CD4-positive, alpha-beta T cell (primary cell): Measurements from ENCODE around the gene DSP. TPM values are rescaled to one million over a fixed set of nuclear protein-coding genes. Genes with fewer than 3 reads are reported as not detected.

ENCODE experiments used
- ATAC-seq: fragments of 200-7000 bp; cut with Tn5 transposase; one replicate; pipeline ENCODE4 v1.10.0; 2022; ENCODE audit warnings: mild to moderate bottlenecking; ENCODE audit not compliant: poor library complexity
- CTCF ChIA-PET: fragments of 350-600 bp; sonication (Branson Sonifier 250); formaldehyde crosslinking; loops from one replicate; lab custom pipeline; 2021; ENCODE audit warnings: antibody characterized with exemption, inconsistent platforms; lab: Charles Lee
- POLR2A ChIA-PET: fragments of 350-600 bp; sonication (Branson Sonifier 250); formaldehyde crosslinking; loops from one replicate; lab custom pipeline; 2021; ENCODE audit warnings: antibody characterized with exemption, inconsistent platforms; lab: Charles Lee
- DNase-seq, 14 experiments: peaks; one replicate each; pipeline ENCODE4 v3.0.0-alpha.2; 2013 to 2020; ENCODE audit warnings: mixed read lengths in 2 of 14
- H3K27ac ChIP-seq, 2 donors: one replicate each; pipeline versions ENCODE4 v1.5.1 to v1.7.0; 2013; ENCODE audit warnings: low read length in 2 of 2, low read depth in 1 of 2, mild to moderate bottlenecking in 1 of 2
- H3K27me3 ChIP-seq, 2 experiments: 1 replicate in 1 of 2; 2 replicates in 1 of 2; pipeline versions ENCODE4 v1.6.1 to v1.7.0; 2013; ENCODE audit warnings: low read length in 2 of 2, control low read depth in 1 of 2, mild to moderate bottlenecking in 1 of 2, moderate library complexity in 1 of 2; ENCODE audit not compliant: insufficient read depth in 2 of 2, control insufficient read depth in 1 of 2
- H3K36me3 ChIP-seq: one replicate; pipeline ENCODE4 v1.6.1; 2013; ENCODE audit warnings: low read length, control low read depth; ENCODE audit not compliant: insufficient read depth
- H3K4me1 ChIP-seq: one replicate; pipeline ENCODE4 v1.6.1; 2013; ENCODE audit warnings: low read length, control low read depth; ENCODE audit not compliant: insufficient read depth
- H3K4me3 ChIP-seq: one replicate; pipeline ENCODE4 v1.5.1; 2013; ENCODE audit warnings: mild to moderate bottlenecking, low read length, moderate library complexity
- H3K9me3 ChIP-seq, 2 experiments: 1 replicate in 1 of 2; 2 replicates in 1 of 2; pipeline versions ENCODE4 v1.6.1 to v1.7.0; 2013; ENCODE audit warnings: low read length in 2 of 2, mild to moderate bottlenecking in 2 of 2, control low read depth in 1 of 2, moderate library complexity in 1 of 2; ENCODE audit not compliant: control insufficient read depth in 1 of 2, insufficient read depth in 1 of 2
- H3K27ac Mint-ChIP-seq: one replicate; pipeline ENCODE4 v1.8.0; 2020; ENCODE audit warnings: mixed read lengths
- H3K27me3 Mint-ChIP-seq: one replicate; pipeline ENCODE4 v1.8.0; 2021; ENCODE audit warnings: mixed read lengths
- H3K36me3 Mint-ChIP-seq: one replicate; pipeline ENCODE4 v1.8.0; 2021; ENCODE audit warnings: low read depth, mixed read lengths
- H3K4me1 Mint-ChIP-seq: one replicate; pipeline ENCODE4 v1.8.0; 2021; ENCODE audit warnings: low read depth, mixed read lengths
- H3K4me3 Mint-ChIP-seq: one replicate; pipeline ENCODE4 v1.8.0; 2020; ENCODE audit warnings: mild to moderate bottlenecking, mixed read lengths
- H3K9me3 Mint-ChIP-seq: one replicate; pipeline ENCODE4 v1.8.0; 2020; ENCODE audit warnings: mixed read lengths
- CTCF ChIP-seq: fragments of 200-600 bp; IDR thresholded peaks from one replicate; pipeline ENCODE4 v1.8.0; 2022; ENCODE audit warnings: antibody characterized with exemption, mild to moderate bottlenecking
- intact Hi-C, 2 experiments: fragments of 100-400 bp; cut with DNase I in 1 of 2; cut with micrococcal nuclease in 1 of 2; formaldehyde crosslinking; loops; one replicate each; pipeline versions ENCODE4 v1.15.1 to v1.9.0; 2023 to 2025; cut with DNase I, micrococcal nuclease
- total RNA-seq, 174 experiments: library from RNA in 2 of 174; stranded (reverse) in 2 of 174; gene quantifications; one replicate each; pipeline ENCODE4 v1.2.3 and lab custom pipeline; 2021 to 2026

Gene DSP
- total RNA-seq, 2 experiments from 2014 or later = 0.14 TPM; not detected in 1

- Histone ChIP-seq H3K36me3 (no peaks in the 10 kb centered on the region), H3K27me3 (peaks cover 0 to 7% of the 10 kb centered on the region in 2 experiments), H3K4me1 (no peaks in the 10 kb centered on the region), H3K9me3 (no peaks in the 10 kb centered on the region), H3K27ac (no peak overlapping the region), H3K4me3 (no peak overlapping the region)
- no peak for TF ChIP-seq CTCF
- Mint-ChIP-seq H3K4me1 (no peaks in the 10 kb centered on the region), H3K9me3 (no peaks in the 10 kb centered on the region), H3K36me3 (no peaks in the 10 kb centered on the region), H3K4me3 (no peak overlapping the region), H3K27me3 (peaks cover 17% of the 10 kb centered on the region), H3K27ac (no peak overlapping the region)
- ATAC-seq (no peak), DNase-seq (no peak)
- ChIA-PET POLR2A (no interaction called here), CTCF (no interaction called here)
- intact Hi-C loops = no loop called here
These were observed 91.9 kb downstream of the DSP start for GRCh38 chr6:7633361-7633760.

- Histone ChIP-seq H3K4me3 (no peak overlapping the region), H3K9me3 (no peaks in the 10 kb centered on the region), H3K36me3 (no peaks in the 10 kb centered on the region), H3K27me3 (peaks cover 0 to 4% of the 10 kb centered on the region in 2 experiments), H3K27ac (no peak overlapping the region), H3K4me1 (no peaks in the 10 kb centered on the region)
- CTCF ChIA-PET = no interaction called here
- TF ChIP-seq CTCF = no peak
- H3K36me3 Mint-ChIP-seq = no peaks in the 10 kb centered on the region
- DNase-seq (no peak), ATAC-seq (no peak)
- no peaks in the 10 kb centered on the region for H3K4me1 Mint-ChIP-seq
- POLR2A ChIA-PET = no interaction called here
- peaks cover 4% of the 10 kb centered on the region for H3K27me3 Mint-ChIP-seq
- intact Hi-C loops = no loop called here
- H3K4me3 Mint-ChIP-seq = no peak overlapping the region
- no peak overlapping the region for H3K27ac Mint-ChIP-seq
- H3K9me3 Mint-ChIP-seq = no peaks in the 10 kb centered on the region
These were observed 94.7 kb downstream of the DSP start for GRCh38 chr6:7636151-7636550.

Other genes starting within 250 kb of the DSP start
- 10 to 100 TPM; 49.6 to 55.1 TPM for gene SSR1, start 228.5 kb upstream of the DSP start, total RNA-seq
- gene CAGE1, start 151.9 kb upstream of the DSP start, total RNA-seq = under 1 TPM; 0.38 to 0.39 TPM
- 10 to 100 TPM; 25.5 to 28.1 TPM for gene RIOK1, start 151.9 kb upstream of the DSP start, total RNA-seq
- 10 to 100 TPM; 12.1 to 13.4 TPM for gene SNRNP48, start 48.5 kb downstream of the DSP start, total RNA-seq
- gene BMP6, start 184.4 kb downstream of the DSP start, total RNA-seq = not detected